Ovary (tissue), 9 donors: ENCODE data around the gene COL27A1. TPM values are rescaled to one million over a fixed set of nuclear protein-coding genes. Genes with fewer than 3 reads are reported as not detected.
"Not testable (repeated sequence)": the region's sequence is repeated elsewhere in the genome, so short reads cannot be mapped to it uniquely, and the experiment has no call there.

Experiments
- DNase-seq, 5 donors: peaks; one replicate each; pipeline ENCODE4 v3.0.0-alpha.2; 2019 to 2020
- H3K27ac ChIP-seq, 2 donors: fragments of 200-600 bp; one replicate each; pipeline versions ENCODE4 v1.5.1 to v1.8.0; 2019 to 2022
- H3K27me3 ChIP-seq: fragments of 200-600 bp; one replicate; pipeline ENCODE4 v1.8.0; 2022
- H3K36me3 ChIP-seq: fragments of 200-600 bp; sonication (generic); one replicate; pipeline ENCODE4 v1.5.1; 2019
- H3K4me1 ChIP-seq: one replicate; pipeline ENCODE4 v1.8.1; 2013; ENCODE audit warnings: mild to moderate bottlenecking, moderate library complexity; ENCODE audit not compliant: insufficient read depth
- H3K4me3 ChIP-seq: fragments of 200-600 bp; sonication (generic); one replicate; pipeline ENCODE4 v1.5.1; 2017
- H3K9me3 ChIP-seq, 2 donors: fragments of 200-600 bp in 1 of 2; sonication (generic) in 1 of 2; one replicate each; pipeline versions ENCODE4 v1.5.1 to v1.8.1; 2013 to 2019; ENCODE audit warnings: mild to moderate bottlenecking in 1 of 2, moderate library complexity in 1 of 2
- EP300 ChIP-seq: sonication (generic); formaldehyde crosslinking; IDR thresholded peaks from one replicate; pipeline ENCODE4 v1.6.1; 2017; ENCODE audit warnings: antibody characterized with exemption
- POLR2A ChIP-seq: fragments of 450-650 bp; IDR thresholded peaks from one replicate; pipeline ENCODE4 v1.6.1; 2017; ENCODE audit warnings: antibody characterized with exemption, mild to moderate bottlenecking, moderate library complexity
- WGBS, 3 donors: extraction: QIAGEN DNeasy Blood & Tissue Kit in 1 of 3; methylation state at CpG; one replicate each; pipeline versions ENCODE4 v1.1.5 to v1.1.7; 2013 to 2017; 5-methylcytosine and 5-hydroxymethylcytosine counted together
- intact Hi-C, 4 donors: fragments of 100-400 bp; cut with DNase I; formaldehyde crosslinking; loops; one replicate each; pipeline versions ENCODE4 v1.11.0 to v1.15.1; 2022 to 2023
- polyA plus RNA-seq, 2 donors: library from polyadenylated mRNA; stranded (reverse); fragments of 200-250 nt in 1 of 2; fragments of 350-450 nt in 1 of 2; fragmentation: Illumina TruSeq in 1 of 2; extraction: RNeasy Lipid Tissue Mini Kit (QIAGEN cat#74804) in 1 of 2; gene quantifications; one replicate each; pipeline ENCODE4 v1.2.3, GENCODE V29; 2013 to 2014
- total RNA-seq, 7 donors: library from RNA; depleted of rRNA in 2 of 7; stranded (reverse); fragments of >200 nt in 2 of 7; fragmentation: NEBNext Ultra II Directional in 3 of 7; extraction: Animal tissue kit (Norgen Biotek cat#: 25700) in 3 of 7; gene quantifications; one replicate each; pipeline versions ENCODE4 v1.1.0 to v1.2.4, GENCODE V29; 2016 to 2023
- TF ChIP-seq, protein P1 (sequence below), 3 donors: fragments of 450-650 bp in 2 of 3; fragments of 200-600 bp in 1 of 3; IDR thresholded peaks; one replicate each; pipeline versions ENCODE4 v1.5.1 to v1.8.0; 2016 to 2022; ENCODE audit warnings: antibody characterized with exemption in 3 of 3, mild to moderate bottlenecking in 1 of 3
- donor health status: DM: no; HTN: no; CAD: no; lungs with moderate emphysema.
- donor health status: DM: no; HTN: no; CAD: no.
- donor health status: Bipolar disorder and iron deficiency.
- donor health status: DM: yes; HTN: yes; CAD: no.
- donor health status: DM: no; HTN: no; CAD: no.
- donor health status: DM: yes; HTN: yes; CAD: no.

COL27A1 gene
- total and polyA plus RNA-seq, 9 donors, result 5.2 to 91.2 (median 16.8) TPM

DNA sequence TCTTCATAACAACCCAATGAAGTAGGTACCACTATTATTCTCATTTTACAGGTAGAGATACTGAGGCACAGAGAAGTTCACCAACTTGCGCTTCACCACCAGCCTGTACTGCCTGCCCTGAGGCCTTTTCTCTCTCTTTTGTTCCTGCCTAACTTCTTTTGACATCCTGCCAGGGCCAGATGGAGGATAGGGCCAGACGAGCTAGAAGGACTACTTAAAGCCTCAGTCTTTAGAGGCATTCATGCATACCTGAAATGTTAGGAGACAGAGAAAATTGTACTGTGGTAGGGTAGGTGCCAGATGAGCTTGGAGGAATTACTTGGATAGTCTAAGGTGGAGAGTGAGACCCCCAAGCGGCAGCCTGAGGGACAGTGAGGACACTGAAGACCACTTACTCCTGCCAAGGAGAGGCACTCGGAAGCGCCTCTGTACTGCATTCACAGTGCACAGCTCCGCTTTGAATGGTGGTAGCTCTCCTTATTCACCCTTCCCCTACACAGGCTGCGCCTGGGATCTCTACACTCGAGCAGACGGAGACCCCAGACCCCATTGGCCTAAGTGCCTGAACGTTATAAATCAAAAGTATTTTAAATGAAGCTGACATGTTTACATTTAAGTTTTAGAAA, 161.4 kb downstream of the COL27A1 start:
- Histone ChIP-seq H3K27ac (no peak overlapping the region), H3K27me3 (no peaks in the 10 kb centered on the region), H3K4me3 (no peak overlapping the region), H3K4me1 (no peaks in the 10 kb centered on the region), H3K9me3 (no peaks in the 10 kb centered on the region), H3K36me3 (no peaks in the 10 kb centered on the region)
- WGBS, 3 donors, result 71 to 75% (median 74%) methylated on average over 10 of the region's 10 CpGs
- intact Hi-C loops, result no loop called here
- peak in 4 of 5 donors; percentile 4 to 17 (median 6) for DNase-seq
- TF ChIP-seq EP300, result no peak
- no peak for TF ChIP-seq POLR2A
- TF ChIP-seq, protein P1, sequence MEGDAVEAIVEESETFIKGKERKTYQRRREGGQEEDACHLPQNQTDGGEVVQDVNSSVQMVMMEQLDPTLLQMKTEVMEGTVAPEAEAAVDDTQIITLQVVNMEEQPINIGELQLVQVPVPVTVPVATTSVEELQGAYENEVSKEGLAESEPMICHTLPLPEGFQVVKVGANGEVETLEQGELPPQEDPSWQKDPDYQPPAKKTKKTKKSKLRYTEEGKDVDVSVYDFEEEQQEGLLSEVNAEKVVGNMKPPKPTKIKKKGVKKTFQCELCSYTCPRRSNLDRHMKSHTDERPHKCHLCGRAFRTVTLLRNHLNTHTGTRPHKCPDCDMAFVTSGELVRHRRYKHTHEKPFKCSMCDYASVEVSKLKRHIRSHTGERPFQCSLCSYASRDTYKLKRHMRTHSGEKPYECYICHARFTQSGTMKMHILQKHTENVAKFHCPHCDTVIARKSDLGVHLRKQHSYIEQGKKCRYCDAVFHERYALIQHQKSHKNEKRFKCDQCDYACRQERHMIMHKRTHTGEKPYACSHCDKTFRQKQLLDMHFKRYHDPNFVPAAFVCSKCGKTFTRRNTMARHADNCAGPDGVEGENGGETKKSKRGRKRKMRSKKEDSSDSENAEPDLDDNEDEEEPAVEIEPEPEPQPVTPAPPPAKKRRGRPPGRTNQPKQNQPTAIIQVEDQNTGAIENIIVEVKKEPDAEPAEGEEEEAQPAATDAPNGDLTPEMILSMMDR (IDR thresholded peaks at IDR 0.05), result no peak

DNA sequence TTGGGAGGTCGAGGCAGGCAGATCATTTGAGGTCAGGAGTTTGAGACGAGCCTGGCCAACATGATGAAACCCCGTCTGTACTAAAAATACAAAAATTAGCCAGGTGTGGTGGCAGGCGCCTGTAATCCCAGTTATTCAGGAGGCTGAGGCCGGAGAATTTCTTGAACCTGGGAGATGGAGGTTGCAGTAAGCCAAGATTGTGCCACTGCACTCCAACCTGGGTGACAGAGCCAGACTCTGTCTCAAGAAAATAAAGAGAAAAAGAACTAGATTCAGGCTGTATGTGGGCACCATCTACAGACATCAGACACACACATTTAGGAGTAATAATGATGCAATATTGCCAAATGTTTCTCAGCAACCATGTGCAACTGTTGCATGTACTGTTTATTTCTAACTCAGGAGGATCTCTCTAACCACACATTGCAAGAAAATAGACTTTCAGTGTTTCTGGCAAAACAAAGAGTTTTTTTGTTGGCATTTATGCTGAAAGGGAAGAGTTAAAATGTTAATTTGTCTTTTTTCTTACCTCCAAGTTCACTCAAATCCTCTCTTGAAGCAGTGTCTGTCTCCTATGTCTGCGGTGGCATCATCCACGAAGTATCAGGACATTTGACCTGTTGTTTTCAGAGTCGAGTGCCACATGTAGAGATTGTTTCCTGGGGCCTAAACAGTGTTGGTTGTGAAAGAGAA, 162.5 kb downstream of the COL27A1 start:
- Histone ChIP-seq H3K4me3 (no peak overlapping the region), H3K9me3 (no peaks in the 10 kb centered on the region), H3K27ac (no peak overlapping the region), H3K4me1 (peaks cover 2% of the 10 kb centered on the region), H3K27me3 (no peaks in the 10 kb centered on the region), H3K36me3 (no peaks in the 10 kb centered on the region)
- TF ChIP-seq POLR2A (no peak), EP300 (no peak)
- TF ChIP-seq, protein P1 (IDR thresholded peaks at IDR 0.05), result no peak
- 79 to 86% (median 82%) methylated on average over 8 of the region's 8 CpGs for WGBS, 3 donors
- intact Hi-C loops, result no loop called here
- peak in 2 of 5 donors; percentile 2 to 4 for DNase-seq

DNA sequence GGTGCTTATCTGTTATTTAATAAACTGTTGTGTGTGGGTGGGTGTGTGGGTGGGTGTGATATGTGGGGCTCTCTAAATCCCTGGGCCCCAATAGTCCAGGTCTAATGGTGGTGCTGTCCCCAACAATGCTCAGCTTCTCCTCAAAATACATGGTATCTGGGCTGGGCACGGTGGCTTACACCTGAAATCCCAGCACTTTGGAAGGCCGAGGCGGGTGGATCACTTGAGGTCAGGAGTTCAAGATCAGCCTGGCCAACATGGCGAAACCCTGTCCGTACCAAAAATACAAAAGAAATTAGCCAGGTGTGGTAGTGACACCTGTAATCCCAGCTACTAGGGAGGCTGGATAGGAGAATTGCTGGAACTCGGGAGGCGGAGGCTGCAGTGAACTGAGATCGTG, 163.1 kb downstream of the COL27A1 start:
- Histone ChIP-seq H3K36me3 (no peaks in the 10 kb centered on the region), H3K4me3 (no peak overlapping the region), H3K27me3 (no peaks in the 10 kb centered on the region), H3K4me1 (peaks cover 2% of the 10 kb centered on the region), H3K9me3 (no peaks in the 10 kb centered on the region), H3K27ac (no peak overlapping the region)
- intact Hi-C loops, result no loop called here
- peak in 3 of 5 donors; percentile 2 to 7 (median 4) for DNase-seq
- TF ChIP-seq EP300, result no peak
- TF ChIP-seq, protein P1 (IDR thresholded peaks at IDR 0.05), result no peak
- no peak for TF ChIP-seq POLR2A
- 73 to 84% (median 80%) methylated on average over 8 of the region's 8 CpGs for WGBS, 3 donors

DNA sequence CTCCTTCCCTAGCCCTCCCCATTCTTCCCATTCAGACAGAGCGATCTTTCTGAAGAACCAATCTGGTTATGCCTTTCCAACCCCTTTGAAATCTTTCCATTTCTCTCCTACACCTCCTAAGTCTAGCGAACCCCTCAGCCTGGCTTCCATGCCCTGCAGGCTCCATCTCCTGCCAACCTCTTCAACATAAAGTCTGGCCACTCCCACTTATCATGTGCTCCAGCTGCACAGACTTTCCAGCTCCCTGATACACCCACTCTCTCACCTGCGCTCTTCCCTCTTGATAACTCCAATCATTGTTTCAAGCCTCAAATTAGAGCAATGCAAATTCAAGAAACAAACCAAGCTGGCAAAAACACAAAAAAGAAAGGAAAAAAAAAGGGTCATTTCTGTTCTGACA, 163.8 kb downstream of the COL27A1 start:
- Histone ChIP-seq H3K27ac (no peak overlapping the region), H3K9me3 (no peaks in the 10 kb centered on the region), H3K36me3 (no peaks in the 10 kb centered on the region), H3K4me1 (peaks cover 2% of the 10 kb centered on the region), H3K4me3 (no peak overlapping the region), H3K27me3 (no peaks in the 10 kb centered on the region)
- DNase-seq, result peak in 3 of 5 donors; percentile 2 to 4 (median 3)
- intact Hi-C loops, result no loop called here
- TF ChIP-seq, protein P1 (IDR thresholded peaks at IDR 0.05), result no peak
- no peak for TF ChIP-seq POLR2A
- no peak for TF ChIP-seq EP300
- 71 to 80% (median 71%) methylated on average over 3 of the region's 3 CpGs for whole genome bisulfite sequencing, 3 donors

DNA sequence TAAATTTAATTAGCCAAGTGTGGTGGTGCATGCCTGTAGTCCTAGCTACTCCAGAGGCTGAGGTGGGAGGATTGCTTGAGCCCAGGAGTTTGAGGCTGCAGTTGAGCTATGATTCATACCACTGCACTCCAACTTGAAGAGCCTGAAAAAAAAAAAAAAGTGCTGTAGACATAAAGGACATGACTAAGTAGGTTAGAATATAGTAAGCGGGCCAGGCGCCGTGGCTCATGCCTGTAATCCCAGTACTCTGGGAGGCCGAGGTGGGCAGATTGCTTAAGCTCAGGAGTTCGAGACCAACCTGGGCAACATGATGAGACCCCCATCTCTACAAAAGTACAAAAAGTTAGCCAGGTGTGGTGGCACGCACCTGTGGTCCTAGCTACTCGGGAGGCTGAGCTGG, 165.4 kb downstream of the COL27A1 start:
- intact Hi-C loops, H3K36me3 ChIP-seq, H3K4me3 ChIP-seq, H3K27ac ChIP-seq, H3K4me1 ChIP-seq, H3K27me3 ChIP-seq, H3K9me3 ChIP-seq: not testable (repeated sequence)
- peak in 2 of 5 donors; percentile 1 to 8 for DNase-seq
- WGBS, 3 donors, result 91 to 94% (median 91%) methylated on average over 7 of the region's 7 CpGs
